GM12891 (cell line): Measurements from ENCODE around the gene FAM227A.

Experiments used
- PAX5 ChIP-seq: IDR thresholded peaks from 2 replicates; pipeline ENCODE4 v1.6.1; 2011; ENCODE audit warnings: low read length, moderate library complexity, mild to moderate bottlenecking; ENCODE audit not compliant: insufficient read depth, severe bottlenecking
- POLR2A ChIP-seq: IDR thresholded peaks from 2 replicates; pipeline ENCODE4 v1.6.1; 2011; ENCODE audit warnings: low read depth, low read length, control low read depth
- POLR2AphosphoS5 ChIP-seq: IDR thresholded peaks from 2 replicates; pipeline ENCODE4 v1.6.1; 2011; ENCODE audit warnings: low read depth, low read length, control low read depth
- POU2F2 ChIP-seq: IDR thresholded peaks from 2 replicates; pipeline ENCODE4 v1.6.1; 2011; ENCODE audit warnings: low read depth, mild to moderate bottlenecking, control low read depth, low read length, moderate library complexity
- SPI1 ChIP-seq: IDR thresholded peaks from 2 replicates; pipeline ENCODE4 v1.6.1; 2011; ENCODE audit warnings: low read depth, low read length, control low read depth
- TAF1 ChIP-seq: IDR thresholded peaks from 2 replicates; pipeline ENCODE4 v1.6.1; 2011; ENCODE audit warnings: low read depth, low read length, control low read depth

DNA sequence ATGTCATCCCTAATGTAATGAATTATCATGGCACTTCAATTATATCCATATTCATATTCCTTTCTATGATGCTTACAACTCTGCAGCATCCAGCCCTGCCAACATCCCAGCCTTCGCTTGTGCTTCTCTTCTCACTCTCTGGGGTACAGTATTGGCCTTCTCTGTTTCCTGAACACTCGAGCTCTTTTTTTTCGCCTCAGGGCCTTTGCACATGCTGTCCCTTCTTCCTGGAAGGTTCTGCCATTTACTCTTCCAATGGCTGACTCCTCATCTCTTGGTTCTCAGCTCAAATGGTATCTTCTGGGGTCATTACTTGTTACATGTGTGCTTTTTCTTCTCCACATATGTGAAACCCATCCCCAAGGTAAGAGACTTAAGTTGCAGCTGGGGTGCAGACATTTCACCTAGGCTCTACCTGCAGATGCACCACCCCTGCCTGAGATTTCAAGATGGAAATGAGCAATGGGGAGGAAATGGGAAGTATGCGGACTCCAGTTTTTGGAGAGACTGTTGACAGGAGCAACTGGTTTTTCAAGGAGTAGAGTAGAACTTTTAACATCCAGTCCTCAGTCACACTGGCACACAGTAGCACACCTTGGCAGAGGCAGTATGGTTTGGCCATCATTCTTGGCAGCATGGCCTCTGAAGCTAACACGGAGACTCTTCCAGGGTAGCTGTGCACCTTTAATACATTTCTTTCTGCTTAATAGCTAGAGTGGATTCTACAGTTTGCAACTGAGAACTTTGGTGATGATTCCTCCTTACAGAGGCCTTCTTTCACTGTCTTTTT, 43.8 kb downstream of the FAM227A start:
- TF ChIP-seq POLR2AphosphoS5, result no peak
- no peak for TF ChIP-seq POLR2A
- no peak for TF ChIP-seq POU2F2
- no peak for TF ChIP-seq PAX5
- no peak for TF ChIP-seq SPI1
- no peak for TF ChIP-seq TAF1
